Inflammatory macrophage treated with lipopolysaccharide for 4 hours (primary cell): ENCODE measurements around the gene CARNS1.

Experiments used
- DNase-seq: peaks from one replicate; pipeline ENCODE4 v3.0.0-alpha.2; 2020

The CARNS1 gene

GRCh38 chr11:67468759-67469507, 53.5 kb downstream of the CARNS1 start, which contains the start of gene TMEM134:
TSS of gene TMEM134 (minus strand) at chr11:67469251. CDS start at chr11:67469192, 59 bp downstream.
- peak; percentile 93 for DNase-seq

GRCh38 chr11:67469508-67469811, 54.0 kb downstream of the CARNS1 start:
- no peak for DNase-seq

- no peak for DNase-seq
These were observed 55.0 kb downstream of the CARNS1 start for GRCh38 chr11:67470337-67471002.

- DNase-seq: no peak
These were observed 57.4 kb downstream of the CARNS1 start for GRCh38 chr11:67472882-67473281.
